ENCODE measurements around the gene PHF5A.

PHF5A gene

DNA sequence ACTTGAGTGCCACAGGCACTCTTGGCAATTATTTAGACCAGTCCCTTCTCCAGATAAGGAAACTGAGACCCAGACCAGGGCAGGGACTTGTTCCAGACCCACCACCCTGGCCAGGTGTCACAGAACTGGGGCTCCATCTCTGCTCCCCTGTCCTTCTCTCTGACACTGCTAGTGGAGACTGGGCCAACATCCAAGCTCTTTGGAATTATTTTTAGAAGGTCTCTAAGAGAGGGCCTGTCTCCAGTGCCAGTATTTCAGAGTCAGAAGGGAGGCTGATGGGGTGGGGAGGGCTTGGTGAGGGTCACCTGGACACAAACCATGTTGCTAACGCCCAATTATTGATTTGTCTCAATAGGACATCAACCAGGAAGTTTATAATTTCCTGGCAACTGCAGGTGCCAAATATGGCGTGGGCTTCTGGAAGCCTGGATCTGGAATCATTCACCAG, 43.1 kb upstream of the PHF5A start:
- no peak for DNase-seq
- no peaks in the 10 kb centered on the region for H3K9me2 ChIP-seq (replicated peaks; ENCODE audit: insufficient read depth, low read length)
- no peak overlapping the region for H3K27ac ChIP-seq (ENCODE audit: low read length)
- H4K20me1 ChIP-seq (ENCODE audit: insufficient read depth, low read length) = 0 out of 2 replicates have a peak, but pooled peaks cover 7% of the 10 kb centered on the region
- H3K4me2 ChIP-seq (ENCODE audit: low read depth, low read length) = no peak overlapping the region
- H3F3A ChIP-seq (ENCODE audit: insufficient read depth, low read length) = no peaks in the 10 kb centered on the region
- no peak overlapping the region for H3K4me3 ChIP-seq (ENCODE audit: low read length)
- H3K9ac ChIP-seq (ENCODE audit: low read length) = no peak overlapping the region
- no peaks in the 10 kb centered on the region for H3K4me1 ChIP-seq (ENCODE audit: low read length)
- H3K9me3 ChIP-seq (replicated peaks; ENCODE audit: insufficient read depth, low read length) = no peaks in the 10 kb centered on the region
- H3K79me2 ChIP-seq (ENCODE audit: low read length) = peaks cover 45% of the 10 kb centered on the region
- no peak overlapping the region for H2AFZ ChIP-seq (ENCODE audit: low read length)
- H3K36me3 ChIP-seq (replicated peaks; ENCODE audit: insufficient read depth, low read length) = peaks cover 3% of the 10 kb centered on the region; the same call in 1 of the 2 replicates
- no peaks in the 10 kb centered on the region for H3K27me3 ChIP-seq (replicated peaks; ENCODE audit: insufficient read depth, low read length)
- TF ChIP-seq EZH2 (optimal IDR thresholded peaks at IDR 0.05; ENCODE audit: low read depth, low read length) = no peak
- TF ChIP-seq EZH2phosphoT487 (IDR thresholded peaks at IDR 0.05; ENCODE audit: low read length) = no peak
- TF ChIP-seq, protein P1, sequence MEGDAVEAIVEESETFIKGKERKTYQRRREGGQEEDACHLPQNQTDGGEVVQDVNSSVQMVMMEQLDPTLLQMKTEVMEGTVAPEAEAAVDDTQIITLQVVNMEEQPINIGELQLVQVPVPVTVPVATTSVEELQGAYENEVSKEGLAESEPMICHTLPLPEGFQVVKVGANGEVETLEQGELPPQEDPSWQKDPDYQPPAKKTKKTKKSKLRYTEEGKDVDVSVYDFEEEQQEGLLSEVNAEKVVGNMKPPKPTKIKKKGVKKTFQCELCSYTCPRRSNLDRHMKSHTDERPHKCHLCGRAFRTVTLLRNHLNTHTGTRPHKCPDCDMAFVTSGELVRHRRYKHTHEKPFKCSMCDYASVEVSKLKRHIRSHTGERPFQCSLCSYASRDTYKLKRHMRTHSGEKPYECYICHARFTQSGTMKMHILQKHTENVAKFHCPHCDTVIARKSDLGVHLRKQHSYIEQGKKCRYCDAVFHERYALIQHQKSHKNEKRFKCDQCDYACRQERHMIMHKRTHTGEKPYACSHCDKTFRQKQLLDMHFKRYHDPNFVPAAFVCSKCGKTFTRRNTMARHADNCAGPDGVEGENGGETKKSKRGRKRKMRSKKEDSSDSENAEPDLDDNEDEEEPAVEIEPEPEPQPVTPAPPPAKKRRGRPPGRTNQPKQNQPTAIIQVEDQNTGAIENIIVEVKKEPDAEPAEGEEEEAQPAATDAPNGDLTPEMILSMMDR (IDR thresholded peaks at IDR 0.05; ENCODE audit: low read length) = no peak

- H3F3A ChIP-seq (ENCODE audit: insufficient read depth, low read length) = no peaks in the 10 kb centered on the region
- no peak overlapping the region for H3K27ac ChIP-seq (ENCODE audit: low read length)
- TF ChIP-seq EZH2 (optimal IDR thresholded peaks at IDR 0.05; ENCODE audit: low read depth, low read length) (no peak), EZH2phosphoT487 (IDR thresholded peaks at IDR 0.05; ENCODE audit: low read length) (no peak)
- TF ChIP-seq, protein P1 (IDR thresholded peaks at IDR 0.05; ENCODE audit: low read length) = no peak
- H4K20me1 ChIP-seq (ENCODE audit: insufficient read depth, low read length) = 0 out of 2 replicates have a peak, but pooled peaks cover 8% of the 10 kb centered on the region
- no peak overlapping the region for H3K9ac ChIP-seq (ENCODE audit: low read length)
- no peaks in the 10 kb centered on the region for H3K9me2 ChIP-seq (replicated peaks; ENCODE audit: insufficient read depth, low read length)
- peaks cover 66% of the 10 kb centered on the region for H3K79me2 ChIP-seq (ENCODE audit: low read length)
- no peak for DNase-seq
- H3K9me3 ChIP-seq (replicated peaks; ENCODE audit: insufficient read depth, low read length) = no peaks in the 10 kb centered on the region
- no peaks in the 10 kb centered on the region for H3K4me1 ChIP-seq (ENCODE audit: low read length)
- no peak overlapping the region for H2AFZ ChIP-seq (ENCODE audit: low read length)
- no peak overlapping the region for H3K4me3 ChIP-seq (ENCODE audit: low read length)
- H3K36me3 ChIP-seq (replicated peaks; ENCODE audit: insufficient read depth, low read length) = peaks cover 3% of the 10 kb centered on the region
- H3K4me2 ChIP-seq (ENCODE audit: low read depth, low read length) = no peak overlapping the region
- H3K27me3 ChIP-seq (replicated peaks; ENCODE audit: insufficient read depth, low read length) = no peaks in the 10 kb centered on the region
Measured at GRCh38 chr22:41508770-41509170, 40.3 kb upstream of the PHF5A start.

DNA sequence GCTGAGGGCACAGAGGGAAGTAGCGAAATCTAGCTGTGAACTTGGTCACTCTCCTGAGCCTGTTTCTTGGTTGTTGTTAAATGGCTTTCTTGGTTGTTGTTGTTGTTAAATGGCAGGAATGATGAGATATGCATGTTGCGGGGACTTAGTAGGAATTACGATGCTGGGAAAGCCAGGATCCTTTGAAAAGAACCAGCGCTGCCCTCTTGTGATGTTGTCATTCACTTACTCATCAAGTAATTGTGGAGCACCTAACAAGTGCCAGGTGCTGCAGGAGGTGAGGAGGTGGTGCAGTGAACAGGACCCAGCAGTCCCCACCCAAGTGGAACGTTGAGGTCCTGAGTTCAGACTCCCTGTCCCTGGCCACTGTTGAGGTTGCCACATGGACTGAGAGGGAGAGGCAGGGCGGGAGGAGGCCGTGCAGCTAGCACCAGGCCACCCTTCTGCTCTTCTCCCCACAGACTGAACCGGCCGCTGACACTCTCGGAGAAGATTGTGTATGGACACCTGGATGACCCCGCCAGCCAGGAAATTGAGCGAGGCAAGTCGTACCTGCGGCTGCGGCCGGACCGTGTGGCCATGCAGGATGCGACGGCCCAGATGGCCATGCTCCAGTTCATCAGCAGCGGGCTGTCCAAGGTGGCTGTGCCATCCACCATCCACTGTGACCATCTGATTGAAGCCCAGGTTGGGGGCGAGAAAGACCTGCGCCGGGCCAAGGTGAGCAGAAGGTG, 39.0 kb upstream of the PHF5A start:
- H3K4me3 ChIP-seq (ENCODE audit: low read length) = no peak overlapping the region
- no peaks in the 10 kb centered on the region for H3K27me3 ChIP-seq (replicated peaks; ENCODE audit: insufficient read depth, low read length)
- TF ChIP-seq, protein P1 (IDR thresholded peaks at IDR 0.05; ENCODE audit: low read length) = no peak
- no peak for TF ChIP-seq EZH2phosphoT487 (IDR thresholded peaks at IDR 0.05; ENCODE audit: low read length)
- TF ChIP-seq EZH2 (optimal IDR thresholded peaks at IDR 0.05; ENCODE audit: low read depth, low read length) = no peak
- no peaks in the 10 kb centered on the region for H3K4me1 ChIP-seq (ENCODE audit: low read length)
- DNase-seq = no peak
- no peaks in the 10 kb centered on the region for H3K9me3 ChIP-seq (replicated peaks; ENCODE audit: insufficient read depth, low read length)
- no peak overlapping the region for H2AFZ ChIP-seq (ENCODE audit: low read length)
- H3K79me2 ChIP-seq (ENCODE audit: low read length) = peaks cover 74% of the 10 kb centered on the region
- H3K9me2 ChIP-seq (replicated peaks; ENCODE audit: insufficient read depth, low read length) = no peaks in the 10 kb centered on the region
- H3K4me2 ChIP-seq (ENCODE audit: low read depth, low read length) = no peak overlapping the region
- peaks cover 3% of the 10 kb centered on the region for H3K36me3 ChIP-seq (replicated peaks; ENCODE audit: insufficient read depth, low read length)
- no peak overlapping the region for H3K9ac ChIP-seq (ENCODE audit: low read length)
- H3K27ac ChIP-seq (ENCODE audit: low read length) = no peak overlapping the region
- H4K20me1 ChIP-seq (ENCODE audit: insufficient read depth, low read length) = 0 out of 2 replicates have a peak, but pooled peaks cover 8% of the 10 kb centered on the region
- H3F3A ChIP-seq (ENCODE audit: insufficient read depth, low read length) = no peaks in the 10 kb centered on the region

All from MM.1S (cell line).